GM18502 (cell line): ENCODE measurements around the gene RBM23.
"Not testable (repeated sequence)": the region's sequence is repeated elsewhere in the genome, so short reads cannot be mapped to it uniquely, and the experiment has no call there.

Experiments
- ATAC-seq: cut with Tn5 transposase; IDR thresholded peaks from one replicate; pipeline ENCODE4 v1.9.1; 2021; ENCODE audit warnings: mild to moderate bottlenecking; ENCODE audit not compliant: unreplicated experiment, poor library complexity

The RBM23 gene

DNA sequence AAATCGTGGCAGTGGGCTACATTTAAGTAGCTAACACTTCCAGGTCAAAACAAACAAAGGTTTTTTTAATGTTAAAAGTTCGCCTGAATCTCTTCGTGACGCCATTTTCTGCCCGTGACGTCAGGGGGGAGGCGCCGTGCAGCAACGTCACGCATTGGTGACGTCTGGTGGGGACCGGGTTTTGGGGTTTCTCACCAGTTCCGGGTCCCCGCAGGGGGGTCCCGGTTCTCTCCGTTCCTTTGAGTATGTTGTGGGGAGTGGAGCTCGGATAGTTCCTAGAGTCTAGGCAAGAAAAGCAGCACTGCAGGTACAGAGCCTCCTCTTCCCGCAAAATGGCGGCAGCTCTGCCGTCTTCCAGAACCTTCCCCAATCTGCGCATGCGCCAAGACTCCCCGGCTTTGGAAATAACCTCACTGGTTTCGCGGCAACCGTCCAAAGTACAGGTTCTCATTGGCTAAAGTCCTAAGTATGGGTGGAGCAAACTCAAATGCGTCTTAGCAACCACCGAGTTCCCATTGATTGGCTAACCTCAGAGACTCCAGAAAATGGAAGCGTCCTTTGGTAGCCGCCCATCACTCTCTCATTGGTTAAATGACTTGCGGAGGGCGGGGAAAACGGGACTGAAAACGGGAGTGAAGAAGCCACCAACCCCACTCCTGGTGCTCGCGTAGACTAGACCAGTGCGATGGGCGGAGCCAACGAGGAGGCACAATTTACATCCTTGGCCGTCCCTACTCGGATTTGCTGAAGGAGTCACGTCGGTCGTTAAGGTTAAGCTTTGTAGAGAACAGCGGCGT is at the start of gene RBM23:
TSS of gene RBM23 (minus strand) at position 346 of the 797 bp plus-strand sequence.
- peak; percentile 94 for ATAC-seq

GRCh38 chr14:22966783-22967269 is 47.9 kb upstream of the RBM23 start:
- ATAC-seq = no peak

DNA sequence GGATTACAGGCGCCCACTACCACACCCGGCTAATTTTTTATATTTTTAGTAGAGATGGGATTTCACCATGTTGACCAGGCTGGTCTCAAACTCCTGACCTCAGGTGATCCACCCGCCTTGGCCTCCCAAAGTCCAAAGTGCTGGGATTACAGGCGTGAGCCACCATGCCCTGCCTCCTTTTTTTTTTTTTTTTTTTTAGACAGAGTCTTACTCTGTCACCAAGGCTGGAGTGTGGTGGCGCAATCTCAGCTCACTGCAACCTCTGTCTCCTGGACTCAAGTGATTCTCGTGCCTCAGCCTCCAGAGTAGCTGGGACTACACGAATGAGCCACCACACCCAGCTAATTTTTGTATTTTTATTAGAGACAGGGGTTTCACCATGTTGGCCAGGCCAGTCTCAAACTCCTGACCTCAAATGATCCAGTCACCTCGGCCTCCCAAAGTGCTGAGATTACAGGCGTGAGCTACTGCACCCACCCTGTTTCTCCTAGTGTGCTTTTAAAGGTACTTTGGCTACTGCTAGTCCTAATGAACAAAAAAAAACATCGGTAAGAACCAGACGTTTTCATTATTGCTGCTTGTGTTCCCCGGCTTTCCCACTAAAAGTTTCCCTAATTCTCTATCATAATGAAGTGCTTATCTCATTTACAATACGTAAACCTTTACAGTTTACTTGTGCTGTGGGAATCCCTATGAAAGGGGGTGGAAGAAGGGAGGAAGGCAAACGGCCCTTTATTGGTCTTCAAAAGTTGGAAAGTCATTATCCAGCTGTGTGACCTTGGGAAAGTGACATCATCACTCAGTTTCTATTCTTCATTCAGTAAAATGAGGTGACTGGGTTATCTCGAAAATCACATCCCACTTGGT is 47.2 kb upstream of the RBM23 start:
- not testable (repeated sequence) for ATAC-seq

DNA sequence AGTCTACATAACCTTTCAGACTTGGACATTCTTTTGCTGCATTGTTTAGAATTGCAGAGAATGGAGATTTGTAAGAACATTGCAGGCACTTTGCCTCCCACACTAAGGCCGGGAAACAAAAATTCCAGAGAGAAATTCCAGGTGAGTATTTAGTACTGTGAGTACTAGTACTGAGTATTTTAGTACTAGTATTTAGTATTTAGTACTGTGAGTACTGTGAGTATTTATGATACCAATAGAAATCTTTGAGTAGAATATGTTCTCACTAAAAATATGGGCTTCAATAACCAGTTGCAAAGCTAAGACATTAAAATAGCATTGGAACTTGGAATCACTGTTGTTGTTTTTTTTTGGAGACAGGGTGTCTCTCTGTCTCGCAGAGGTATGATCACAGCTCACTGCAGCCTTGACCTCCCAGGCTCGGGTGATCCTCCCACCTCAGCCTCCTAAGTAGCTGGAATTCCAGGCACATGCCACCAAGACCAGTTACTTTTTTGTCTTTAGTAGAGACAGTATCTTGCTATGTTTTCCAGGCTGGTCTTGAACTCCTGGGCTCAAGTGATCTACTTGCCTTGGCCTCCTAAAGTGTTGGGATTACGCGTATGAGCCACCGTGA is 43.2 kb upstream of the RBM23 start:
- ATAC-seq = no peak

DNA sequence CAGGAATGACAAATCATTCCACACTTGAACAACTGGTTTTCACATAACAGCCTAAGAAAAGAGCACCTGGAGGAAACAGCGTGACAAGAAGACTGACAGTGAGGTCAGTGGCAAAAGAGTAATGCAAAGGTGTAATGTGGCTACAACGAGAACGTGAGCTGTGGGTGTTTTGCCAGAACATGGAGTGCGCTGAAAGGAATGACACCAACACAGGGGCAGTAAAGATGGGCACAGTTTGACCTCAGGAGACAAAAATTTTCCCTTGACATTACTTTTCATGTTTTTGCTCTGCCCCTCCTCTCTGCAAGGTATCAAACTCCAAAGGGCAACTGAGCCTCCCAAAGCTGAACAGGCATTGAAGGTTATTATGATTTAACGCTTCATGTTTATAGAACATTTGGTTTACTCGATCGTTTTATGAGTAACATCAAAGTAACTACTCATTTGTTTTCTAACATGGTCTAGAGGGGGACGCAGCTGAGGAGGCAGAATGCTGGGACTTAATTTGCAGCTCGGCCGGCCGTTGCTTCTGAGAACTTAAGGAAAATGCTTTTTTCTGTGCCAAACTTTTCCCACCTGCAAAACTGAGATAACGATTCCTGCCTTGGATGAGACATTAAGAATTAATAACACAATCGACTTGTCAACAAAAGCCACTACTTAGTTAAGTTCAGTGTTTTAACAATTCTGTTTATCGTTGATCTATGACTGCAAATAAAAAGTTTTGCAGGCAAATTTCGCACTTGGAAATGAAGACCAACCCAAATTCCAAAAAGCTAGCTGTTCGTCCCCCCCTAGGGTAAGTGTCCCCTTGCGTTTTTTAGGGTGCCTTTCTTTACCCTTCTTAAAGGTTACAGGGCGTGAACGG is 37.0 kb upstream of the RBM23 start:
- no peak for ATAC-seq

GRCh38 chr14:22952418-22952817 is 33.5 kb upstream of the RBM23 start:
- no peak for ATAC-seq

- not testable (repeated sequence) for ATAC-seq
Observed at GRCh38 chr14:22951795-22952194, 32.8 kb upstream of the RBM23 start.

DNA sequence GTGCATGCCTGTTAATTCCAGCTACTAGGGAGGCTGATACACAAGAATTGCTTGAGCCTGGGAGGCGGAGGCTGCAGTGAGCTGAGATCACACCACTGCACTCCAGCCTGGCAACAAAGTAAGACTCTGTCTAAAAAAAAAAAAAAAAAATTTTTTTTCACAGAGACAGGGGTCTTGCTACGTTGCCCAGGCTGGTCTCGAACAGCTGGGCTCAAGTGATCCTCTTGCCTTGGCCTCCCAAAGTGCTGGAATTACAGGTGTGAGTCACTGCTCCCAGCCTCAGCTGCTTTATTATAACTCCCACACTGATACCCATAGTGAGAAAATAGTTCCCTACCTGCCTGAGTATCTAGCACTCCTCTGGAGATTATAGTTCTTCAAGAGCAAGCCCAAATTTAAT is 26.7 kb upstream of the RBM23 start:
- ATAC-seq = no peak

GRCh38 chr14:22939684-22940083 is 20.7 kb upstream of the RBM23 start:
- no peak for ATAC-seq

- no peak for ATAC-seq
Observed at GRCh38 chr14:22935156-22935555, 16.2 kb upstream of the RBM23 start.

DNA sequence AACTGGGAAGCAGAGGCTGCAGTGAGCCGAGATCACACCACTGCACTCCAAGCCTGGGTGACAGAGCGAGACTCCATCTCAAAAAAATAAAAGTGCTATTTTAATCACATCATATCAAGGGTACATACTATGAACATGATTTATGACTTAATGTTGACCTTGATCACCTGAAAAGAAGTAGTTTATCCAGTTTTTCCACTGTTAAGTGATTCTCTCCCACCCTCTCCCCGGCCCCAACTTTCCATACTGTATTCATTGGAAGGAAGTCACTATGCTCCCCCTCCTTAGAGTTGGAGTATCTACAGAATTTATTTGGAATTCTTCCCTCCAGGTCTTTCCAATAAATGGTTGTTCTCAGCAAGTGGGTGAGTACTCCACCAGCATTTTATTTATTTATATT is 13.2 kb upstream of the RBM23 start:
- ATAC-seq = no peak

- ATAC-seq = no peak
Observed at GRCh38 chr14:22929961-22930364, 11.0 kb upstream of the RBM23 start.

GRCh38 chr14:22929104-22929960 is 10.4 kb upstream of the RBM23 start, which contains the start of gene PRMT5:
PRMT5 (minus strand) TSS chr14:22929376; CDS start chr14:22929361, 15 bp downstream.
- ATAC-seq = peak; percentile 93

GRCh38 chr14:22928237-22929103 is 9.5 kb upstream of the RBM23 start:
- ATAC-seq = no peak

GRCh38 chr14:22926316-22926715 is 7.4 kb upstream of the RBM23 start:
- ATAC-seq = no peak

DNA sequence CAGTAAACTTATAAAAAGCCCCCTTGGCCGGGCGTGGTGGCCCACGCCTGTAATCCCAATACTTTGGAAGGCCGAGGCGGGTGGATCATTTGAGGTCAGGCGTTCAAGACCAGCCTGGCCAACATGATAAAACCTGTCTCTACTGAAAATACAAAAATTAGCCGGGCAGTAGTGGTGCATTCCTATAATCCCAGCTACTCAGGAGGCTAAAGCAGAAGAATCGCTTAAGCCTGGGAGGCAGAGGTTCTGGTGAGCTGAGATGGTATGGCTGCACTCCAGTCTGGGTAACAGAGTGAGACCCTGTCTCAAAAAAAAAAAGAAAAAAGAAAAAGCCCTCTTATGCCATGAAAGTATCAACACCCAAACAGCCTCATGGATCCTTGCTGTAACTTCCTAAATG is 6.6 kb upstream of the RBM23 start:
- ATAC-seq = no peak

DNA sequence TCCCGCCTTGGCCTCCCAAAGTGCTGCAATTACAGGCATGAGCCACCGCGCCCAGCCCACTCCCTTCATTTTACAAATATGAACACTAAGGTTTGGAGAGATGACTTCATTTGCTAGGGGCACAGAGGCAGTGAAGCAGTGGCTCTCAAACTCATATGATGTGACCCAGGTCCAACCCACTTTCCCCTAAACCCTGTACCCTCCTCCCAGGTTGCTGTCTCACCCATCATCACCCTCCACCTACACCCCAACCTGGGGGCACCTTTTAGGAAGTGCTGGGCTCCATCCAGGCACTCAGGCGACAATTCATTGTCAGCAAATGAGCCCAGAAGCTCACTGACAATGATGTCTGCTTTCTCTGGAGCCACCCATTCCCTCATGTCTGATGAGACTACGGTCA is 4.8 kb upstream of the RBM23 start:
- ATAC-seq = no peak

GRCh38 chr14:22922294-22922693 is 3.3 kb upstream of the RBM23 start:
- no peak for ATAC-seq
